Heart left ventricle (tissue), 16 donors: ENCODE data around the gene TCP10L. TPM values are rescaled to one million over a fixed set of nuclear protein-coding genes. Genes with fewer than 3 reads are reported as not detected.
"Not testable (repeated sequence)": the region's sequence is repeated elsewhere in the genome, so short reads cannot be mapped to it uniquely, and the experiment has no call there.

Experiments used
- ATAC-seq, 4 donors: fragments of 200-7000 bp; cut with Tn5 transposase; one replicate each; pipeline ENCODE4 v1.9.1; 2020 to 2022; ENCODE audit warnings: moderate library complexity in 4 of 4, mild to moderate bottlenecking in 3 of 4, moderate number of reproducible peaks in 1 of 4
- DNase-seq, 5 donors: peaks; one replicate each; pipeline ENCODE4 v3.0.0-alpha.2; 2020
- H3K27ac ChIP-seq, 12 donors: fragments of 200-600 bp; sonication (generic) in 4 of 12; one replicate each; pipeline versions ENCODE4 v1.5.0 to v1.8.0; 2016 to 2022; ENCODE audit warnings: mild to moderate bottlenecking in 2 of 12
- H3K27me3 ChIP-seq, 9 donors: fragments of 200-600 bp; sonication (generic) in 2 of 9; one replicate each; pipeline versions ENCODE4 v1.5.1 to v1.8.0; 2016 to 2022; ENCODE audit warnings: mild to moderate bottlenecking in 3 of 9
- H3K36me3 ChIP-seq, 9 donors: fragments of 200-600 bp; sonication (generic) in 2 of 9; one replicate each; pipeline versions ENCODE4 v1.5.0 to v1.8.0; 2018 to 2022; ENCODE audit warnings: mild to moderate bottlenecking in 2 of 9
- H3K4me1 ChIP-seq, 12 donors: fragments of 200-600 bp; sonication (generic) in 4 of 12; one replicate each; pipeline versions ENCODE4 v1.5.0 to v1.8.0; 2016 to 2022; ENCODE audit warnings: mild to moderate bottlenecking in 3 of 12
- H3K4me3 ChIP-seq, 12 donors: fragments of 200-600 bp; sonication (generic) in 4 of 12; one replicate each; pipeline versions ENCODE4 v1.5.0 to v1.8.0; 2017 to 2022; ENCODE audit warnings: mild to moderate bottlenecking in 9 of 12, moderate library complexity in 4 of 12
- H3K9me3 ChIP-seq, 12 donors: fragments of 200-600 bp; sonication (generic) in 4 of 12; one replicate each; pipeline versions ENCODE4 v1.5.0 to v1.8.0; 2016 to 2022; ENCODE audit warnings: mild to moderate bottlenecking in 1 of 12
- POLR2A ChIP-seq, 2 donors: fragments of 450-650 bp; IDR thresholded peaks; one replicate each; pipeline ENCODE4 v1.6.1; 2017; ENCODE audit warnings: antibody characterized with exemption in 2 of 2, mild to moderate bottlenecking in 2 of 2, moderate library complexity in 2 of 2
- WGBS, 4 donors: extraction: QIAGEN DNeasy Blood & Tissue Kit in 2 of 4; methylation state at CpG; one replicate each; pipeline versions ENCODE4 v1.1.5 to v1.1.7; 2013 to 2018; 5-methylcytosine and 5-hydroxymethylcytosine counted together
- intact Hi-C, 10 donors: fragments of 100-400 bp; cut with DNase I; formaldehyde crosslinking; loops; one replicate each; pipeline versions ENCODE4 v1.11.1 to v1.14.2; 2022
- polyA plus RNA-seq, 2 donors: library from polyadenylated mRNA; stranded (reverse); fragments of 200-250 nt; gene quantifications; one replicate each; pipeline ENCODE4 v1.2.3, GENCODE V29; 2013
- total RNA-seq, 9 donors: library from RNA; depleted of rRNA in 2 of 9; stranded (reverse); fragments of >200 nt in 2 of 9; fragmentation: NEBNext Ultra II Directional in 3 of 9; extraction: Animal tissue kit (Norgen Biotek cat#: 25700) in 3 of 9; gene quantifications; one replicate each; pipeline versions ENCODE4 v1.1.0 to v1.2.4, GENCODE V29; 2016 to 2023
- TF ChIP-seq, protein P1 (sequence below), 12 donors: fragments of 200-600 bp; sonication (generic) in 4 of 12; IDR thresholded peaks; one replicate each; pipeline versions ENCODE4 v1.5.0 to v1.8.0; 2018 to 2022; ENCODE audit warnings: antibody characterized with exemption in 12 of 12, mild to moderate bottlenecking in 5 of 12
- donor health status: ischemic (EF 13 %, LVEDD 7.1; RV severe dilation, severe dysfunction).
- donor health status: healthy with polysubstance abuse.
- donor health status: DM: no; HTN: yes; CAD: no.
- donor health status: DM: no; HTN: no; CAD: no.
- donor health status: ischemic (EF 25% LVEDD 6.9; RV normal size, moderate dysfunction).
- donor health status: ischemic (EF 25% LVEDD 5.7; RV mildly dilated, moderate dysfunction).
- donor health status: healthy.
- donor health status: DM: yes; HTN: yes; CAD: no.
- donor health status: ischemic (EF 35%, LVEDD 5.7; RV mildly dilated, moderate dysfunction).
- donor health status: nonischemic (EF 11% LVEDD 7.7; RV severe dilation, severe dysfunction).
- donor health status: DM: yes; HTN: yes; CAD: no.
- donor health status: PGD.
- donor health status: ischemic (EF 29% LVEDD 5.4; RV normal size, mild dysfunction).
- donor health status: nonischemic (EF 23%, LVEDD 6.1; RV moderate dilation, normal function).

The TCP10L gene
- total and polyA plus RNA-seq, 11 donors, result 0.80 to 3.9 (median 2.2) TPM

DNA sequence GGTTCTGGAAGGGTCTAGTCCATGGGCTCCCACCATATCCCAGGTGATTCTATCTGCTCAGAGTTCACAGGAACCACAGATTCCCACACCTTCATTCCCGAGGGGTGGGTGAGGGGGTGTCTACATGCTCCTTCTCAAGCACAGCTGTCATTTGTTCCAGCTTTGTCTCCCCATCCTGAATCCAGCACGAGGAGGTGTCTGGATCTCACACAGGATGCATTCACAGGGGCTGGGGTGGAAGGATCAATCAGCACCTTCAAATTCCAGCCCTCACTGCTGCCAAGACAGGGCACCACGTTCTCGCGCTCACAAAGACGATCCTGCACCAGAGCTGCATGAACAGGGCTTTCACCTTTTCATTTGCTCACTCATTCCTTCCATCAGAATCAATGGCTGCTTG, 52.7 kb downstream of the TCP10L start:
- Histone ChIP-seq H3K9me3 (no peaks in the 10 kb centered on the region), H3K4me1 (no peaks in the 10 kb centered on the region), H3K27ac (no peak overlapping the region), H3K27me3 (no peaks in the 10 kb centered on the region), H3K36me3 (no peaks in the 10 kb centered on the region), H3K4me3 (no peak overlapping the region)
- intact Hi-C loops, result no loop called here
- TF ChIP-seq, protein P1, sequence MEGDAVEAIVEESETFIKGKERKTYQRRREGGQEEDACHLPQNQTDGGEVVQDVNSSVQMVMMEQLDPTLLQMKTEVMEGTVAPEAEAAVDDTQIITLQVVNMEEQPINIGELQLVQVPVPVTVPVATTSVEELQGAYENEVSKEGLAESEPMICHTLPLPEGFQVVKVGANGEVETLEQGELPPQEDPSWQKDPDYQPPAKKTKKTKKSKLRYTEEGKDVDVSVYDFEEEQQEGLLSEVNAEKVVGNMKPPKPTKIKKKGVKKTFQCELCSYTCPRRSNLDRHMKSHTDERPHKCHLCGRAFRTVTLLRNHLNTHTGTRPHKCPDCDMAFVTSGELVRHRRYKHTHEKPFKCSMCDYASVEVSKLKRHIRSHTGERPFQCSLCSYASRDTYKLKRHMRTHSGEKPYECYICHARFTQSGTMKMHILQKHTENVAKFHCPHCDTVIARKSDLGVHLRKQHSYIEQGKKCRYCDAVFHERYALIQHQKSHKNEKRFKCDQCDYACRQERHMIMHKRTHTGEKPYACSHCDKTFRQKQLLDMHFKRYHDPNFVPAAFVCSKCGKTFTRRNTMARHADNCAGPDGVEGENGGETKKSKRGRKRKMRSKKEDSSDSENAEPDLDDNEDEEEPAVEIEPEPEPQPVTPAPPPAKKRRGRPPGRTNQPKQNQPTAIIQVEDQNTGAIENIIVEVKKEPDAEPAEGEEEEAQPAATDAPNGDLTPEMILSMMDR (IDR thresholded peaks at IDR 0.05), result no peak
- TF ChIP-seq POLR2A (IDR thresholded peaks at IDR 0.05), result no peak
- no peak for ATAC-seq
- WGBS, 4 donors, result 59 to 69% (median 67%) methylated on average over 6 of the region's 6 CpGs
- no peak for DNase-seq

DNA sequence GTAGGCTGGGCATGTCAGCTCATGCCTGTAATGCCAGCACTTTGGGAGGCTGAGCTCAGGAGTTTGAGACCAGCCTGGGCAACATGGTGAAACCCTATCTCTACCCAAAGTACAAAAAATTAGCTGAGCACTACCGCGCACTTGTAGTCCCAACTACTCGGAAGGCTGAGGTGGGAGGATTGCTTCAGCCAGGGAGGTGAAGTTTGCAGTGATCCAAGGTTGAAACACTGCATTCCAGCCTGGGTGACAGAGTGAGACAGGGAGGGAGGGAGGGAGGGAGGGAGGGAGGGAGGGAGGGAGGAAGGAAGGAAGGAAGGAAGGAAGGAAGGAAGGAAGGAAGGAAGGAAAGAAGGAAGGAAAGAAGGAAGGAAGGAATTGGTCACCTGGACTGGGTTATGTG, 53.8 kb downstream of the TCP10L start:
- WGBS, 4 donors, result 83 to 97% (median 87%) methylated on average over 3 of the region's 3 CpGs
- intact Hi-C loops, H3K4me1 ChIP-seq, H3K4me3 ChIP-seq, H3K27ac ChIP-seq, H3K27me3 ChIP-seq, DNase-seq, H3K36me3 ChIP-seq, ATAC-seq, H3K9me3 ChIP-seq: not testable (repeated sequence)

DNA sequence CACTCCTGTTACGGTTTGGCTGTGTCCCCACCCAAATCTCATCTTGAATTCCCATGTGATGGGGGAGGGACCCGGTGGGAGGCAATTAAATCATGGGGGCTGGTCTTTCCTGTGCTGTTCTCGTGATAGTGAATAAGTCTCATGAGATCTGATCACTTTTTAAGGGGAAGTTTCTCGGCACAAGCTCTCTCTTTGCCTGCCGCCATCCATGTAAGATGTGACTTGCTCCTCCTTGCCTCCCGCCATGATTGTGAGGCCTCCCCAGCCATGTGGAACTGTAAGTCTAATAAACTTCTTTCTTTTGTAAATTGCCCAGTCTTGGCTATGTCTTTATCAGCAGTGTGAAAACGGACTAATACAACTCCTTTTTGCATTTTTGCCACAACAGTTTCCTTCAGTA, 54.5 kb downstream of the TCP10L start:
- DNase-seq, intact Hi-C loops, H3K4me1 ChIP-seq, H3K27me3 ChIP-seq, H3K36me3 ChIP-seq, H3K9me3 ChIP-seq, H3K4me3 ChIP-seq, H3K27ac ChIP-seq, ATAC-seq: not testable (repeated sequence)
- WGBS, 4 donors, result 87 to 92% (median 89%) methylated on average over 7 of the region's 7 CpGs

DNA sequence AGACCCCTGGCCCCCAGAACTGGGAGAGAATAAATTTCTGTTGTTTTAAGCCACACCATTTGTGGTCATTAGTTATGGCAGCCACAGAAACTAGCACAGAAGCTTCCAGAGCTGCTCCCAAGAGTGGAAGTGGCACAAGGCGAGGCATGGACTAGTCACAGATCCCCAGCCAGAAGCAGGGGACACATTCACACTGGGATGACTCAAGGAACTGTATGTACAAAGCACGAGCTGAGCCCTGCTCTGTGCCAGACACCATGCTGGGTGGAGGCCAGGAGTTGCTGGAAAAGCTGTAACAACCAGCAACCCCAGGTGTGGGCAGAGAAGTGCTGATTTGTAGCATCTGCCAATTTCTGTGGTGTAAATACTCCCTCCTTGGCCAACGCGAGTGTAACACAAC, 55.6 kb downstream of the TCP10L start:
- intact Hi-C loops, result loop anchor here in 2 of 10 donors (5.0 kb wide), 1 partner anchor 33 kb away; no protein-coding TSS in a partner anchor
- 85 to 94% (median 88%) methylated on average over 4 of the region's 4 CpGs for WGBS, 4 donors

DNA sequence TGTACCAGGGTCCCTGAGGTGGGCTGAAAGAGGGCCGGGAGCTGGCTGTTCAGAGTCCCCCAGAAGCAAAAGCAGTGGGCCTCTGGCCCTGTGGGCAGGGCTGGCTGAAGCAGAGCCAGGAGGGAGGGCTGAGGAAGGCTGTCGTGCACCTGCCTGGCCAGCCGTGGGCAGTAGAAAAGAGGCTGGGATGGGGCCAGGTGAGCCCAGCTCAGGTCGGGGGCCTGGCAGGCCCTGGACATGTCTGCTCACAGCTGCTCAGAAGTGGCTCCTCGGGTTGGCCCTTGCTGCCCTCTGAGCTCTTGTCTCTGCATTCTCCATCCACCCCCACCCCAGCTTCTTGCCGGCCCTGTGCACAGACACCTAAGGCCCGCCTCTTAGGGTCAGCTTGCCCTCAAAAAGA, 60.0 kb downstream of the TCP10L start:
- intact Hi-C loops, result loop anchor here in 2 of 10 donors (5.0 kb wide), 1 partner anchor 37 kb away; no protein-coding TSS in a partner anchor
- WGBS, 4 donors, result 79 to 89% (median 80%) methylated on average over 5 to 7 of the region's 7 CpGs
- ATAC-seq, result no peak

More for the DNA sequence above, 55.6 kb downstream of the TCP10L start:
- ATAC-seq (peak in 3 of 4 donors; percentile 69 to 78 (median 76)), DNase-seq (peak in 1 of 5 donors; percentile 69)
- H3K9me3 ChIP-seq, result no peaks in the 10 kb centered on the region
- peaks cover 0 to 14% (median 7%) of the 10 kb centered on the region in 12 donors for H3K4me1 ChIP-seq
- no peak overlapping the region for H3K27ac ChIP-seq
- TF ChIP-seq, protein P1 (IDR thresholded peaks at IDR 0.05), result no peak
- TF ChIP-seq POLR2A (IDR thresholded peaks at IDR 0.05), result no peak
- H3K36me3 ChIP-seq, result no peaks in the 10 kb centered on the region
- H3K27me3 ChIP-seq, result no peaks in the 10 kb centered on the region
- H3K4me3 ChIP-seq, result no peak overlapping the region

More for the DNA sequence above, 60.0 kb downstream of the TCP10L start:
- H3K9me3 ChIP-seq, result no peaks in the 10 kb centered on the region
- H3K27me3 ChIP-seq, result no peaks in the 10 kb centered on the region
- no peak for DNase-seq
- H3K27ac ChIP-seq, result peak overlapping the region; percentile 30 to 95 (median 82)
- H3K4me1 ChIP-seq, result peaks cover 18 to 53% (median 44%) of the 10 kb centered on the region in 12 donors
- no peak overlapping the region for H3K4me3 ChIP-seq
- TF ChIP-seq, protein P1 (IDR thresholded peaks at IDR 0.05), result no peak
- no peak for TF ChIP-seq POLR2A (IDR thresholded peaks at IDR 0.05)
- H3K36me3 ChIP-seq, result no peaks in the 10 kb centered on the region
